ENCODE data around the gene NRP1. TPM values are rescaled to one million over a fixed set of nuclear protein-coding genes. Genes with fewer than 3 reads are reported as not detected.

NRP1 gene
- total and polyA plus RNA-seq, 2 donors (not counting 3 experiments of a cell fraction or from before 2014, with no cell fraction given), result 122 to 306 TPM

- Histone ChIP-seq H3K36me3 (ENCODE audit: control insufficient read depth in 2 of 2, extremely low read depth in 1 of 2, insufficient read depth in 2 of 2, low read length in 2 of 2) (peaks cover 20 to 30% of the 10 kb centered on the region in 2 experiments), H3K9me1 (replicated peaks; ENCODE audit: control insufficient read depth, extremely low read depth, insufficient read depth, low read length) (no peaks in the 10 kb centered on the region), H4K20me1 (replicated peaks; ENCODE audit: control insufficient read depth, extremely low read depth, insufficient read depth, low read length) (no peaks in the 10 kb centered on the region), H3K4me2 (ENCODE audit: insufficient read depth, low read length) (peak overlapping the region; percentile 79), H3K79me2 (ENCODE audit: control insufficient read depth, insufficient read depth, low read length) (peaks cover 28% of the 10 kb centered on the region), H3K9ac (replicated peaks; ENCODE audit: extremely low read depth, insufficient read depth, low read length) (peak overlapping the region; percentile 90), H3K27me3 (ENCODE audit: control insufficient read depth in 2 of 2, insufficient read depth in 2 of 2, low read length in 2 of 2) (no peaks in the 10 kb centered on the region), H3K9me3 (replicated peaks; ENCODE audit: control insufficient read depth, insufficient read depth, low read length) (no peaks in the 10 kb centered on the region), H2AFZ (ENCODE audit: low read depth, low read length) (no peak overlapping the region), H3K4me3 (replicated peaks in 1 of 3; ENCODE audit: insufficient read depth in 1 of 3, low read depth in 1 of 3, low read length in 3 of 3) (no peak overlapping the region), H3K4me1 (ENCODE audit: control insufficient read depth, extremely low read depth, insufficient read depth, low read length) (peaks cover 75% of the 10 kb centered on the region), H3K27ac (ENCODE audit: insufficient read depth, low read depth, low read length) (peak overlapping the region; percentile 100)
- ChIA-PET POLR2A (interaction anchor here (0.6 to 1.3 kb wide), 4 partner anchors 10 to 70 kb away, joined by 3 to 11 read pairs (median 5); no protein-coding TSS in a partner anchor), CTCF (interaction anchor here (0.9 to 2.8 kb wide), 17 partner anchors 10 to 1387 kb away, joined by 3 to 20 read pairs (median 4); partner anchors contain the start of gene NRP1)
- intact Hi-C loops (cut with micrococcal nuclease), result loop anchor here (1.0 to 5.0 kb wide), 7 partner anchors 14 to 293 kb away; partner anchors contain the start of gene ITGB1
- FAIRE-seq, result peak; percentile 97
- dilution Hi-C loops (cut with MboI; ENCODE audit: extremely low pct_ligation_motif_present, low sequenced_read_pairs), result no loop called here
- DNase-seq (ENCODE audit: low read depth, low spot score), result peak; percentile 97
- no TSS peak for BruUV-seq (replicated peaks)
- TF ChIP-seq POLR2A (IDR thresholded peaks at IDR 0.05; ENCODE audit: low read depth, low read length) (peak; percentile 69), GATA2 (IDR thresholded peaks at IDR 0.05; ENCODE audit: insufficient read depth, insufficient read length, low read depth, low read length) (peak; percentile 81), MYC (IDR thresholded peaks at IDR 0.05; ENCODE audit: low read depth, low read length) (no peak), EZH2 (IDR thresholded peaks at IDR 0.05; ENCODE audit: borderline replicate concordance, low read depth, low read length, severe bottlenecking) (no peak), FOS (IDR thresholded peaks at IDR 0.05; ENCODE audit: borderline replicate concordance, insufficient read depth, low read length) (peak; percentile 79), JUN (IDR thresholded peaks at IDR 0.05; ENCODE audit: borderline replicate concordance, insufficient read depth, insufficient read length, low read depth) (peak; percentile 77), CTCF (IDR thresholded peaks at IDR 0.05; ENCODE audit: extremely low read depth in 1 of 2, insufficient read depth in 1 of 2, low read depth in 1 of 2, low read length in 2 of 2) (no peak), MAX (IDR thresholded peaks at IDR 0.05; ENCODE audit: insufficient read depth, insufficient read length) (no peak), POLR2AphosphoS5 (IDR thresholded peaks at IDR 0.05; ENCODE audit: insufficient read depth, low read depth, low read length) (peak; percentile 91)
Measured at GRCh38 chr10:33249659-33250345, 84.7 kb downstream of the NRP1 start.

Data from endothelial cell of umbilical vein (primary cell).